HG03432 (cell line): Measurements from ENCODE around the gene DRD1.

Experiments
- ATAC-seq: cut with Tn5 transposase; IDR thresholded peaks from one replicate; pipeline ENCODE4 v1.9.1; 2021; ENCODE audit warnings: mild to moderate bottlenecking, moderate library complexity; ENCODE audit not compliant: unreplicated experiment

DRD1 gene

GRCh38 chr5:175444060-175444904 lies at the start of gene DRD1:
DRD1 (minus strand) TSS chr5:175444182; CDS start chr5:175443099, 1,083 bp downstream.
- ATAC-seq, result no peak

- no peak for ATAC-seq
These were observed 49.7 kb upstream of the DRD1 start for GRCh38 chr5:175493726-175494125.

GRCh38 chr5:175493260-175493659 lies 49.3 kb upstream of the DRD1 start:
- ATAC-seq, result no peak

- ATAC-seq, result no peak
These were observed 47.2 kb upstream of the DRD1 start for GRCh38 chr5:175491223-175491622.

GRCh38 chr5:175489693-175490443 lies 45.9 kb upstream of the DRD1 start:
- no peak for ATAC-seq

GRCh38 chr5:175487514-175488222 lies 43.7 kb upstream of the DRD1 start:
- no peak for ATAC-seq

- ATAC-seq, result no peak
These were observed 41.6 kb upstream of the DRD1 start for GRCh38 chr5:175485631-175486030.

GRCh38 chr5:175484829-175485228 lies 40.8 kb upstream of the DRD1 start:
- ATAC-seq, result no peak

GRCh38 chr5:175484322-175484721 lies 40.3 kb upstream of the DRD1 start:
- ATAC-seq, result no peak

- ATAC-seq, result no peak
These were observed 39.4 kb upstream of the DRD1 start for GRCh38 chr5:175483337-175483736.

- no peak for ATAC-seq
These were observed 35.3 kb upstream of the DRD1 start for GRCh38 chr5:175479125-175479881.

GRCh38 chr5:175478384-175479124 lies 34.6 kb upstream of the DRD1 start, which contains the start of gene SFXN1:
SFXN1 (plus strand) TSS chr5:175478560; CDS start chr5:175492104, 13,544 bp downstream.
- peak; percentile 92 for ATAC-seq

- no peak for ATAC-seq
These were observed 34.0 kb upstream of the DRD1 start for GRCh38 chr5:175478008-175478383.

- no peak for ATAC-seq
These were observed 33.5 kb upstream of the DRD1 start for GRCh38 chr5:175477440-175477839.

GRCh38 chr5:175475248-175475647 lies 31.3 kb upstream of the DRD1 start:
- ATAC-seq, result no peak

GRCh38 chr5:175472378-175472777 lies 28.4 kb upstream of the DRD1 start:
- ATAC-seq, result no peak

- ATAC-seq, result no peak
These were observed 27.6 kb upstream of the DRD1 start for GRCh38 chr5:175471628-175472027.

- ATAC-seq, result no peak
These were observed 27.2 kb upstream of the DRD1 start for GRCh38 chr5:175471196-175471595.

GRCh38 chr5:175470781-175471180 lies 26.8 kb upstream of the DRD1 start:
- ATAC-seq, result no peak

GRCh38 chr5:175469916-175470315 lies 25.9 kb upstream of the DRD1 start:
- ATAC-seq, result no peak
